Measurements from ENCODE around the gene CC2D1A. TPM values are rescaled to one million over a fixed set of nuclear protein-coding genes. Genes with fewer than 3 reads are reported as not detected.

The CC2D1A gene
- total RNA-seq, 4 donors from 2014 or later: 42.7 to 99.3 (median 56.0) TPM

GRCh38 chr19:13952154-13952930, 46.3 kb downstream of the CC2D1A start, which contains the start of gene DCAF15:
DCAF15 (plus strand) TSS chr19:13952509; CDS start chr19:13952513, 4 bp downstream.
- 0% methylated on average over 47 to 50 of the region's 65 CpGs for WGBS, 2 donors
- Histone ChIP-seq H3K27me3 (no peaks in the 10 kb centered on the region), H3K27ac (peak within 1 kb of the TSS; percentile 58 to 93 (median 88)), H3K4me1 (peaks cover 0 to 24% (median 12%) of the 10 kb centered on the region in 4 donors), H3K4me3 (peak within 1 kb of the TSS; percentile 68 to 96 (median 82)), H3K9me3 (no peaks in the 10 kb centered on the region), H3K36me3 (peaks cover 2 to 34% (median 15%) of the 10 kb centered on the region in 3 donors)
- peak; percentile 98 to 100 for DNase-seq (ENCODE audit: low spot score in 2 of 2)
- TF ChIP-seq EP300 (IDR thresholded peaks at IDR 0.05) (peak; percentile 66 to 69), CTCF (IDR thresholded peaks at IDR 0.05) (peak in 1 of 5 experiments; percentile 46), POLR2A (IDR thresholded peaks at IDR 0.05) (peak in 1 of 2 donors; percentile 45)

GRCh38 chr19:13952931-13953531, 47.0 kb downstream of the CC2D1A start:
- no peak for TF ChIP-seq POLR2A (IDR thresholded peaks at IDR 0.05)
- no peak for TF ChIP-seq EP300 (IDR thresholded peaks at IDR 0.05)
- no peak for TF ChIP-seq CTCF (IDR thresholded peaks at IDR 0.05)
- peak overlapping the region; percentile 68 to 96 (median 82) for H3K4me3 ChIP-seq
- H3K9me3 ChIP-seq: no peaks in the 10 kb centered on the region
- H3K27ac ChIP-seq: peak overlapping the region; percentile 58 to 93 (median 88)
- peaks cover 0 to 24% (median 12%) of the 10 kb centered on the region in 4 donors for H3K4me1 ChIP-seq
- H3K36me3 ChIP-seq: peaks cover 2 to 41% (median 15%) of the 10 kb centered on the region in 3 donors
- WGBS, 2 donors: 0 to 2% methylated on average over 5 to 13 of the region's 13 CpGs
- no peaks in the 10 kb centered on the region for H3K27me3 ChIP-seq
- no peak for DNase-seq (ENCODE audit: low spot score in 2 of 2)

- Histone ChIP-seq H3K27ac (no peak overlapping the region), H3K4me1 (peaks cover 0 to 24% (median 12%) of the 10 kb centered on the region in 4 donors), H3K4me3 (no peak overlapping the region), H3K36me3 (peaks cover 2 to 53% (median 15%) of the 10 kb centered on the region in 3 donors), H3K9me3 (no peaks in the 10 kb centered on the region), H3K27me3 (no peaks in the 10 kb centered on the region)
- no peak for TF ChIP-seq CTCF (IDR thresholded peaks at IDR 0.05)
- no peak for TF ChIP-seq POLR2A (IDR thresholded peaks at IDR 0.05)
- no peak for TF ChIP-seq EP300 (IDR thresholded peaks at IDR 0.05)
- WGBS, 2 donors: 93 to 95% methylated on average over 11 to 15 of the region's 15 CpGs
- no peak for DNase-seq (ENCODE audit: low spot score in 2 of 2)
Observed at GRCh38 chr19:13954185-13954584, 48.2 kb downstream of the CC2D1A start.

GRCh38 chr19:13955662-13956364, 49.8 kb downstream of the CC2D1A start:
- H3K36me3 ChIP-seq: peaks cover 2 to 69% (median 15%) of the 10 kb centered on the region in 3 donors
- no peak for DNase-seq (ENCODE audit: low spot score in 2 of 2)
- H3K9me3 ChIP-seq: no peaks in the 10 kb centered on the region
- WGBS, 2 donors: 91 to 96% methylated on average over 15 to 36 of the region's 42 CpGs
- H3K4me3 ChIP-seq: no peak overlapping the region
- no peak overlapping the region for H3K27ac ChIP-seq
- H3K27me3 ChIP-seq: no peaks in the 10 kb centered on the region
- TF ChIP-seq CTCF (IDR thresholded peaks at IDR 0.05): no peak
- no peak for TF ChIP-seq POLR2A (IDR thresholded peaks at IDR 0.05)
- TF ChIP-seq EP300 (IDR thresholded peaks at IDR 0.05): no peak
- peaks cover 0 to 24% (median 12%) of the 10 kb centered on the region in 4 donors for H3K4me1 ChIP-seq

Measured in tibial nerve (tissue), 4 donors.